HG03280 (cell line): ENCODE measurements around the gene TMEM169.

Source experiments
- ATAC-seq: cut with Tn5 transposase; IDR thresholded peaks from one replicate; pipeline ENCODE4 v1.9.1; 2021; ENCODE audit warnings: mild to moderate bottlenecking, moderate library complexity; ENCODE audit not compliant: unreplicated experiment

TMEM169 gene

GRCh38 chr2:216101109-216101508 is 19.4 kb downstream of the TMEM169 start:
- no peak for ATAC-seq

GRCh38 chr2:216103213-216103612 is 21.5 kb downstream of the TMEM169 start:
- ATAC-seq = no peak

GRCh38 chr2:216104691-216105090 is 23.0 kb downstream of the TMEM169 start:
- no peak for ATAC-seq

GRCh38 chr2:216107320-216107719 is 25.6 kb downstream of the TMEM169 start:
- ATAC-seq = no peak

- ATAC-seq = no peak
These were observed 26.0 kb downstream of the TMEM169 start for GRCh38 chr2:216107760-216108159.

- ATAC-seq = no peak
These were observed 26.7 kb downstream of the TMEM169 start for GRCh38 chr2:216108310-216108966.

GRCh38 chr2:216108967-216109921 is 27.5 kb downstream of the TMEM169 start, which contains the start of gene XRCC5:
Gene XRCC5, plus strand, starts transcription at chr2:216109348. Its CDS starts 89 bp downstream, at chr2:216109437.
- ATAC-seq = peak; percentile 56

- ATAC-seq = no peak
These were observed 28.4 kb downstream of the TMEM169 start for GRCh38 chr2:216109962-216110614.

- ATAC-seq = no peak
These were observed 28.9 kb downstream of the TMEM169 start for GRCh38 chr2:216110620-216111019.

GRCh38 chr2:216111122-216111521 is 29.4 kb downstream of the TMEM169 start:
- no peak for ATAC-seq

GRCh38 chr2:216112926-216113325 is 31.2 kb downstream of the TMEM169 start:
- no peak for ATAC-seq

- ATAC-seq = peak; percentile 58
These were observed 31.9 kb downstream of the TMEM169 start for GRCh38 chr2:216113572-216113971.

GRCh38 chr2:216114382-216114713 is 32.6 kb downstream of the TMEM169 start:
- no peak for ATAC-seq

GRCh38 chr2:216114714-216115531 is 33.2 kb downstream of the TMEM169 start:
- peak; percentile 52 for ATAC-seq

- ATAC-seq = no peak
These were observed 34.7 kb downstream of the TMEM169 start for GRCh38 chr2:216116418-216116817.

GRCh38 chr2:216117561-216118340 is 36.0 kb downstream of the TMEM169 start:
- no peak for ATAC-seq

- no peak for ATAC-seq
These were observed 36.8 kb downstream of the TMEM169 start for GRCh38 chr2:216118474-216118873.

GRCh38 chr2:216119146-216119545 is 37.4 kb downstream of the TMEM169 start:
- ATAC-seq = no peak

- ATAC-seq = no peak
These were observed 38.3 kb downstream of the TMEM169 start for GRCh38 chr2:216119986-216120385.

GRCh38 chr2:216121255-216121654 is 39.5 kb downstream of the TMEM169 start:
- no peak for ATAC-seq
